ENCODE data around the gene MOCS1.

- no peak for TF ChIP-seq EZH2 (IDR thresholded peaks at IDR 0.05; ENCODE audit: insufficient read depth, poor library complexity, severe bottlenecking)
- TF ChIP-seq EZH2phosphoT487 (IDR thresholded peaks at IDR 0.05; ENCODE audit: insufficient read depth, low read depth) = no peak
These were observed 24.6 kb downstream of the MOCS1 start for GRCh38 chr6:39909701-39910100.
